PC-9 (cell line): ENCODE results near the gene PHF19. TPM values are rescaled to one million over a fixed set of nuclear protein-coding genes. Genes with fewer than 3 reads are reported as not detected.

Experiments
- BruUV-seq: library from RNA; stranded (reverse); fragments of 400-500 nt; replicated peaks from 2 replicates; lab custom pipeline; 2021; lab: Mats Ljungman, UMichigan
- CTCF ChIA-PET: fragments of 300-600 bp; sonication (Branson Sonifier 250); formaldehyde crosslinking; loops from one replicate; lab custom pipeline; 2022; ENCODE audit warnings: antibody characterized with exemption; lab: Charles Lee
- POLR2A ChIA-PET: fragments of 300-600 bp; sonication (Branson Sonifier 250); formaldehyde crosslinking; loops from one replicate; lab custom pipeline; 2022; ENCODE audit warnings: antibody characterized with exemption; ENCODE audit not compliant: unreplicated experiment; lab: Charles Lee
- DNase-seq, 2 experiments: peaks; one replicate each; pipeline versions ENCODE4 v3.0.0 to v3.0.0-alpha.2; 2015 to 2022; ENCODE audit warnings: mixed read lengths in 1 of 2
- H2AFZ ChIP-seq: fragments of 200-600 bp; sonication (generic); 2 replicates; pipeline ENCODE4 v1.8.1; 2017; ENCODE audit warnings: antibody characterized with exemption
- H3F3A ChIP-seq: fragments of 200-600 bp; sonication (generic); 2 replicates; pipeline ENCODE4 v1.8.1; 2017; ENCODE audit warnings: antibody characterized with exemption, mild to moderate bottlenecking, low read depth; ENCODE audit not compliant: insufficient read depth
- H3K27ac ChIP-seq: fragments of 200-600 bp; sonication (generic); 2 replicates; pipeline ENCODE4 v1.6.1; 2016; ENCODE audit warnings: mixed run types
- H3K27me3 ChIP-seq: fragments of 200-600 bp; sonication (generic); 2 replicates; pipeline ENCODE4 v1.6.1; 2016; ENCODE audit warnings: low read depth, mixed run types; ENCODE audit not compliant: insufficient read depth
- H3K36me3 ChIP-seq: fragments of 200-600 bp; sonication (generic); 2 replicates; pipeline ENCODE4 v1.6.1; 2016; ENCODE audit warnings: low read depth, mixed run types
- H3K4me1 ChIP-seq: fragments of 200-600 bp; sonication (generic); replicated peaks from 2 replicates; pipeline ENCODE4 v1.6.1; 2016; ENCODE audit warnings: mixed run types; ENCODE audit not compliant: insufficient read depth
- H3K4me2 ChIP-seq: fragments of 200-600 bp; sonication (generic); 2 replicates; pipeline ENCODE4 v1.6.1; 2017; ENCODE audit warnings: mixed run types
- H3K4me3 ChIP-seq: fragments of 200-600 bp; sonication (generic); 2 replicates; pipeline ENCODE4 v1.6.1; 2016; ENCODE audit warnings: mixed run types
- H3K79me2 ChIP-seq: fragments of 200-600 bp; sonication (generic); 2 replicates; pipeline ENCODE4 v1.6.1; 2017; ENCODE audit warnings: low read depth, mixed run types
- H3K9me2 ChIP-seq: fragments of 200-600 bp; sonication (generic); 2 replicates; pipeline ENCODE4 v1.8.1; 2017; ENCODE audit warnings: mild to moderate bottlenecking; ENCODE audit not compliant: insufficient read depth
- H3K9me3 ChIP-seq: fragments of 200-600 bp; sonication (generic); 2 replicates; pipeline ENCODE4 v1.8.1; 2016; ENCODE audit warnings: low read depth; ENCODE audit not compliant: insufficient read depth
- H4K20me1 ChIP-seq: fragments of 200-600 bp; sonication (generic); 2 replicates; pipeline ENCODE4 v1.8.1; 2017; ENCODE audit not compliant: insufficient read depth
- EZH2 ChIP-seq: fragments of 200-600 bp; sonication (generic); IDR thresholded peaks from 2 replicates; pipeline ENCODE4 v1.8.0; 2017; ENCODE audit warnings: antibody characterized with exemption, low read depth
- intact Hi-C: fragments of 100-400 bp; cut with micrococcal nuclease; formaldehyde crosslinking; loops from one replicate; pipeline ENCODE4 v1.10.0; 2022; ENCODE audit not compliant: unreplicated experiment
- total RNA-seq: library from RNA; stranded (reverse); gene quantifications from 2 replicates; pipeline ENCODE4 v1.2.3, GENCODE V29; 2021
- TF ChIP-seq, protein P1 (sequence below): fragments of 200-600 bp; sonication (generic); conservative IDR thresholded peaks from 2 replicates; pipeline ENCODE4 v1.6.1; 2017; ENCODE audit warnings: mixed run types, antibody characterized with exemption, mild to moderate bottlenecking, moderate library complexity

The PHF19 gene
- total RNA-seq, 1 experiment from 2014 or later, result 72.9 TPM

DNA sequence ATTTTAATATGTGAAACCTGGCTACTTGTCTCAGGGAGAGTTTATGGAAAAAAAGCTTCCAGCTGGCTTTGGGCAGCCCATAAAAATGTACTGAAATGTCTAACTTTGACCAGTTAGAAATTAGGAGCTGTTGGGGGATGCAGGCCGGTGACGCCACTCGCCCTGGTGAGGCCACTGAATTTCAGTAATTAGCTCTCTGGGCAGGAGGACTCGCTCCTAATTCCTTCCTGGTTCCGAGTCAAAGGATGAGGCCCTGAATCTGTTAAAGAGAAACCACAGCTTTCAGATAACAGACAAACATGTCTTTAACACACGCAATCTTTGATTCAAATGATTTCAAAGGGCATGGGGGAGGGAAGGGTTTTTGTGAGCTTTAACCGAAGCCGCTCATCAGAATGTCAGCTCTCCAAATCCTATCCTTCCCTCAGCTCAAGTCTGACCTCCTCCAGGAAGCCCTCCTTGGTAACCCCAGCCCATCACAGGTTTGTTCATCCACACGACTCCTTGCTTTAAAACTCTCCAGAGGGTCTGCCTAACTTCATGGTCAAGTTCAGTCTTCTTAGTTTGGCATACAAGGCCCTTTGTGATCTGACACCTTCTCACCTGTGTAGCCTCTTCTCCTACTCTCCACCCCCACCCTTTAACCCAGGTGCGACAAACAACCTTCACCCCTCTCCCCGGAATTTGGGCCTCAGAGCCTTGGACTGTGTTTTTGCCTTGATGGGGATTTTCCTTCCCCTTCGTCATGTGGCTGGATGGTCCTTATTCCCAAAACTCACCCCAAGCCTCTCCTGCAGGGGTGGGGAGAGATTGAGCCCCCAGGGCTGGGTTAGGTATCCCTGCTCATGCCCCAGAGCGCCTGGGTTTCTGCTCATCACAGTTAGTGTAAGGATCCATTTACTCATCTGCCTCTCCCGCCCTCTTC, 13.6 kb upstream of the PHF19 start:
- no peaks in the 10 kb centered on the region for H3K9me2 ChIP-seq
- ChIA-PET CTCF (interaction anchor here (0.6 to 0.7 kb wide), 2 partner anchors 18 to 29 kb away, joined by 10 to 15 read pairs; no protein-coding TSS in a partner anchor), POLR2A (no interaction called here)
- H3F3A ChIP-seq, result peaks cover 34% of the 10 kb centered on the region
- no peaks in the 10 kb centered on the region for H3K9me3 ChIP-seq
- H2AFZ ChIP-seq, result no peak overlapping the region
- no peaks in the 10 kb centered on the region for H4K20me1 ChIP-seq
- no peaks in the 10 kb centered on the region for H3K27me3 ChIP-seq
- H3K4me2 ChIP-seq, result no peak overlapping the region
- intact Hi-C loops, result no loop called here
- no TSS peak for BruUV-seq
- no peaks in the 10 kb centered on the region for H3K79me2 ChIP-seq
- H3K4me3 ChIP-seq, result no peak overlapping the region
- H3K36me3 ChIP-seq, result no peaks in the 10 kb centered on the region
- H3K4me1 ChIP-seq, result peaks cover 21% of the 10 kb centered on the region
- DNase-seq, result no peak
- no peak overlapping the region for H3K27ac ChIP-seq
- no peak for TF ChIP-seq EZH2
- TF ChIP-seq, protein P1, sequence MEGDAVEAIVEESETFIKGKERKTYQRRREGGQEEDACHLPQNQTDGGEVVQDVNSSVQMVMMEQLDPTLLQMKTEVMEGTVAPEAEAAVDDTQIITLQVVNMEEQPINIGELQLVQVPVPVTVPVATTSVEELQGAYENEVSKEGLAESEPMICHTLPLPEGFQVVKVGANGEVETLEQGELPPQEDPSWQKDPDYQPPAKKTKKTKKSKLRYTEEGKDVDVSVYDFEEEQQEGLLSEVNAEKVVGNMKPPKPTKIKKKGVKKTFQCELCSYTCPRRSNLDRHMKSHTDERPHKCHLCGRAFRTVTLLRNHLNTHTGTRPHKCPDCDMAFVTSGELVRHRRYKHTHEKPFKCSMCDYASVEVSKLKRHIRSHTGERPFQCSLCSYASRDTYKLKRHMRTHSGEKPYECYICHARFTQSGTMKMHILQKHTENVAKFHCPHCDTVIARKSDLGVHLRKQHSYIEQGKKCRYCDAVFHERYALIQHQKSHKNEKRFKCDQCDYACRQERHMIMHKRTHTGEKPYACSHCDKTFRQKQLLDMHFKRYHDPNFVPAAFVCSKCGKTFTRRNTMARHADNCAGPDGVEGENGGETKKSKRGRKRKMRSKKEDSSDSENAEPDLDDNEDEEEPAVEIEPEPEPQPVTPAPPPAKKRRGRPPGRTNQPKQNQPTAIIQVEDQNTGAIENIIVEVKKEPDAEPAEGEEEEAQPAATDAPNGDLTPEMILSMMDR, result no peak

DNA sequence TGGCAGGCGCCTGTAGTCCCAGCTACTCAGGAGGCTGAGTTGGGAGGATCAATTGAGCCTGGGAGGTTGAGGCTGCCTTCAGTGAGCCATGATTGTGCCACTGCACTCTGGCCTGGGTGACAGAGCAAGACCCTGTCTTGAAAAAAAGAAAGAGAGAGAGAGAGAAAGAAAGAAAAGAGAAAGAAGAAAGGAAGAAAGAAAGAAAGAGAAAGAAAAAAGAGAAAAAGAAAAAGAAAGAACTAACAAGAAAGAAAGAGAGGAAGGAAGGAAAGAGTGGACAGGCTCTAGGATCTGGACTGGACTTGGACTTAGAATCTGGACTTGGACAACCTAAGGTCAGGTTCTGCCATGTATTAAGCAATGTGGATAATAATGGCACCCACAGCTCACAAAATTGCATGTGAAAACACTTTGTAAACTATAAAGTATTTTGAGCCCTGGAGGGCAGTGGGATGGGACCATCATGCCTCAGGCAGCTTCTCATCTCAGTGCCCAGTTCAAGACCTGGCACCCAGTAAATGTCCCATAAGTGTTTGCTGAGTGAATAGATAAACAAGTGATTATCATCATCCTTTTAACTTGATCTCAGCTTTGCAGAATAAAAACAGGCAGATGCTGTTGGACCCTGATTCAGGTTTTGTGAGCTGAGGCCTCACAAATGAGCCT, 12.8 kb upstream of the PHF19 start:
- no peak for TF ChIP-seq EZH2
- TF ChIP-seq, protein P1, result no peak
- H3K4me2 ChIP-seq, result no peak overlapping the region
- no peaks in the 10 kb centered on the region for H3K9me3 ChIP-seq
- H2AFZ ChIP-seq, result no peak overlapping the region
- peaks cover 34% of the 10 kb centered on the region for H3F3A ChIP-seq
- H4K20me1 ChIP-seq, result no peaks in the 10 kb centered on the region
- H3K9me2 ChIP-seq, result no peaks in the 10 kb centered on the region
- H3K27me3 ChIP-seq, result no peaks in the 10 kb centered on the region
- no peak overlapping the region for H3K4me3 ChIP-seq
- no peak for DNase-seq
- H3K36me3 ChIP-seq, result no peaks in the 10 kb centered on the region
- BruUV-seq, result no TSS peak
- no peaks in the 10 kb centered on the region for H3K79me2 ChIP-seq
- H3K4me1 ChIP-seq, result peaks cover 21% of the 10 kb centered on the region
- POLR2A ChIA-PET, result interaction anchor here (0.5 kb wide), 1 partner anchor 43 kb away, joined by 3 read pairs; no protein-coding TSS in a partner anchor
- intact Hi-C loops, result no loop called here
- CTCF ChIA-PET, result interaction anchor here (0.6 to 0.7 kb wide), 2 partner anchors 17 to 30 kb away, joined by 10 to 15 read pairs; no protein-coding TSS in a partner anchor
- no peak overlapping the region for H3K27ac ChIP-seq

DNA sequence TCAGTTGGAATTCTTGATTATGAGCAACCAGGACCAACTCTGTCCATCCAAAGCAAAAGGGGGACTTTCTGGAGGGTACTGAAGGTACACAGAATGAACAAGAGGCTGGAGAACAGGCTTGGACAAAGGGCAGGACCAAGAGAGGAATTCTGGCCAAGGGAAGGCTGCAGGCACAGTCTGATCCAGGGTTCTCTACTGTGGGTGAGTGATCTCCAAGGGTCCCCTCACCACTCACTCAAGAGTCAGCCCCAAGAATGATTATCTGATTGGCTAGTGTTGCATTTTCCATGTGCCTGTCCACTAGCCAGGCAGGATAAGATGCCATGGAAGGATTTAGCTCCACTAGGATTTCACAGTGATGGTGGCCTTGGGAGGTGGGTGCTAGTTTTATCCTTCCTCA, 11.6 kb upstream of the PHF19 start:
- H2AFZ ChIP-seq, result no peak overlapping the region
- H3K9me2 ChIP-seq, result no peaks in the 10 kb centered on the region
- ChIA-PET CTCF (no interaction called here), POLR2A (interaction anchor here (0.6 kb wide), 1 partner anchor 11 kb away, joined by 8 read pairs; no protein-coding TSS in a partner anchor)
- no TSS peak for BruUV-seq
- H3K79me2 ChIP-seq, result no peaks in the 10 kb centered on the region
- H3K4me1 ChIP-seq, result peaks cover 27% of the 10 kb centered on the region
- H3F3A ChIP-seq, result peaks cover 38% of the 10 kb centered on the region
- no peaks in the 10 kb centered on the region for H3K9me3 ChIP-seq
- H4K20me1 ChIP-seq, result no peaks in the 10 kb centered on the region
- intact Hi-C loops, result no loop called here
- no peaks in the 10 kb centered on the region for H3K36me3 ChIP-seq
- H3K27ac ChIP-seq, result no peak overlapping the region
- DNase-seq, result no peak
- H3K4me3 ChIP-seq, result no peak overlapping the region
- no peak for TF ChIP-seq EZH2
- TF ChIP-seq, protein P1, result no peak
- no peaks in the 10 kb centered on the region for H3K27me3 ChIP-seq
- H3K4me2 ChIP-seq, result no peak overlapping the region
